GM12878 (cell line): ENCODE data around the gene STT3B.

Experiments
- CHD1 ChIP-seq: IDR thresholded peaks from 2 replicates; pipeline ENCODE4 v1.6.1; 2012; ENCODE audit warnings: low read depth, low read length, improper control_type of control experiment
- CTCF ChIP-seq, 3 experiments: IDR thresholded peaks in 2 of 3; conservative IDR thresholded peaks in 1 of 3; 2 replicates each; pipeline ENCODE4 v1.5.1; 2011; ENCODE audit warnings: low read depth in 3 of 3, low read length in 3 of 3, mild to moderate bottlenecking in 3 of 3, control low read depth in 2 of 3, moderate library complexity in 2 of 3, inconsistent platforms in 1 of 3, mixed read lengths in 1 of 3; ENCODE audit not compliant: control insufficient read depth in 2 of 3, insufficient read depth in 1 of 3; ENCODE audit errors: extremely low read depth in 1 of 3
- ETV6 ChIP-seq, 2 experiments: fragments of 450-650 bp in 1 of 2; IDR thresholded peaks in 1 of 2; conservative IDR thresholded peaks in 1 of 2; 2 replicates each; pipeline ENCODE4 v1.6.1; 2014; ENCODE audit warnings: antibody characterized with exemption in 1 of 2, borderline replicate concordance in 1 of 2, low read depth in 1 of 2, mild to moderate bottlenecking in 1 of 2, moderate library complexity in 1 of 2
- FOXM1 ChIP-seq: IDR thresholded peaks from 2 replicates; pipeline ENCODE4 v1.6.1; 2012; ENCODE audit warnings: low read depth, mild to moderate bottlenecking, inconsistent platforms, low read length, moderate library complexity
- MTA3 ChIP-seq: IDR thresholded peaks from 2 replicates; pipeline ENCODE4 v1.6.1; 2012; ENCODE audit warnings: low read length, inconsistent platforms, borderline replicate concordance
- PBX3 ChIP-seq: IDR thresholded peaks from 2 replicates; pipeline ENCODE4 v1.6.1; 2011; ENCODE audit warnings: mild to moderate bottlenecking, low read depth, low read length, moderate library complexity; ENCODE audit not compliant: insufficient replicate concordance
- POLR2A ChIP-seq: IDR thresholded peaks from 2 replicates; pipeline ENCODE4 v1.6.1; 2011; ENCODE audit warnings: low read depth, mild to moderate bottlenecking, low read length
- POLR2AphosphoS5 ChIP-seq: IDR thresholded peaks from 2 replicates; pipeline ENCODE4 v1.6.1; 2011; ENCODE audit warnings: mild to moderate bottlenecking, low read length, inconsistent platforms
- YY1 ChIP-seq: IDR thresholded peaks from 2 replicates; pipeline ENCODE4 v1.6.1; 2011; ENCODE audit warnings: low read depth, mild to moderate bottlenecking, low read length

- TF ChIP-seq POLR2A (no peak), YY1 (no peak), CTCF (IDR thresholded peaks at IDR 0.05 in 2 of 3, conservative IDR thresholded peaks at IDR 0.05 in 1 of 3; ENCODE audit: control insufficient read depth in 2 of 3, extremely low read depth in 1 of 3, insufficient read depth in 1 of 3, low read depth in 3 of 3, low read length in 3 of 3) (no peak), PBX3 (no peak), MTA3 (no peak), POLR2AphosphoS5 (no peak), CHD1 (no peak), FOXM1 (no peak), ETV6 (conservative IDR thresholded peaks at IDR 0.05 in 1 of 2, IDR thresholded peaks at IDR 0.05 in 1 of 2; ENCODE audit: borderline replicate concordance in 1 of 2, low read depth in 1 of 2) (no peak)
Measured at GRCh38 chr3:31486865-31487533, 45.7 kb upstream of the STT3B start.
